Posterior vena cava (tissue), 2 donors: Measurements from ENCODE around the gene MSX1. TPM values are rescaled to one million over a fixed set of nuclear protein-coding genes. Genes with fewer than 3 reads are reported as not detected.
"Not testable (repeated sequence)": the region's sequence is repeated elsewhere in the genome, so short reads cannot be mapped to it uniquely, and the experiment has no call there.

Experiments
- DNase-seq: peaks from one replicate; pipeline ENCODE4 v3.0.0-alpha.2; 2020; ENCODE audit warnings: low spot score
- intact Hi-C, 2 donors: fragments of 100-400 bp; cut with DNase I; formaldehyde crosslinking; loops; one replicate each; pipeline versions ENCODE4 v1.14.1 to v1.14.2; 2022 to 2023
- long read RNA-seq, 2 donors: library from polyadenylated mRNA; unstranded; transcript quantifications; one replicate each; pipeline ENCODE4 v2.0.0, GENCODE V29; 2020 to 2021
- total RNA-seq, 2 donors: library from RNA; stranded (reverse); fragmentation: NEBNext Ultra II Directional; extraction: Animal tissue kit (Norgen Biotek cat#: 25700); gene quantifications; one replicate each; pipeline ENCODE4 v1.2.1, GENCODE V29; 2021
- donor health status: DM: yes; HTN: yes; CAD: no.
- donor health status: DM: yes; HTN: yes; CAD: no.

Gene MSX1
- 10 to 100 TPM in 1 of 2 donors, 1 to 10 TPM in 1; 7.0 to 20.8 TPM for total RNA-seq
- long read RNA-seq, donor 1, transcript MSX1-201 (2 exons, 1,939 nt), result major isoform, 15 of 18 reads
- long read RNA-seq, donor 1, partial matches to known transcripts, result 0 of 18 reads
- long read RNA-seq, donor 1, other reads (novel, unspliced or antisense), result 3 of 18 reads
- long read RNA-seq, donor 2, transcript MSX1-201 (2 exons, 1,939 nt), result major isoform, 5 of 8 reads
- long read RNA-seq, donor 2, partial matches to known transcripts, result 0 of 8 reads
- long read RNA-seq, donor 2, other reads (novel, unspliced or antisense), result 3 of 8 reads

DNA sequence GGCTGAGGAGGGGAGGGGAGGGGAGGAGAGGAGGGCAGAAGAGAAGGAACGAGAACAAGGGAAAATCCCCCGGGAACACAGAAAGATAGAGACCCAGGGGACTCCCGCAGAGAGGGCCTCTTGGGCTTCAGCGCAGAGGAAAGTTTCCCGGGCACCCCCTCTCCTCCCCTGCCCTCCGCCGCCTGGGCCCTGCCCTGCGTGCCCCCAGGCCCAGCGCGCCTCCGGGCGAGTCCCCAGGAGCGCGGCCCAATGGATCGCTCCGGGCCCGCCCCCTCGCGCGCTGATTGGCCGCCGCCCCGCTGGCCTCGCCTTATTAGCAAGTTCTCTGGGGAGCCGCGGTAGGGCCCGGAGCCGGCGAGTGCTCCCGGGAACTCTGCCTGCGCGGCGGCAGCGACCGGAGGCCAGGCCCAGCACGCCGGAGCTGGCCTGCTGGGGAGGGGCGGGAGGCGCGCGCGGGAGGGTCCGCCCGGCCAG is at the start of gene MSX1:
Gene MSX1, plus strand, starts transcription at position 341 of the 474 bp plus-strand sequence. CDS start 235 bp downstream, outside the sequence.
- peak; percentile 96 for DNase-seq
- intact Hi-C loops, result no loop called here

DNA sequence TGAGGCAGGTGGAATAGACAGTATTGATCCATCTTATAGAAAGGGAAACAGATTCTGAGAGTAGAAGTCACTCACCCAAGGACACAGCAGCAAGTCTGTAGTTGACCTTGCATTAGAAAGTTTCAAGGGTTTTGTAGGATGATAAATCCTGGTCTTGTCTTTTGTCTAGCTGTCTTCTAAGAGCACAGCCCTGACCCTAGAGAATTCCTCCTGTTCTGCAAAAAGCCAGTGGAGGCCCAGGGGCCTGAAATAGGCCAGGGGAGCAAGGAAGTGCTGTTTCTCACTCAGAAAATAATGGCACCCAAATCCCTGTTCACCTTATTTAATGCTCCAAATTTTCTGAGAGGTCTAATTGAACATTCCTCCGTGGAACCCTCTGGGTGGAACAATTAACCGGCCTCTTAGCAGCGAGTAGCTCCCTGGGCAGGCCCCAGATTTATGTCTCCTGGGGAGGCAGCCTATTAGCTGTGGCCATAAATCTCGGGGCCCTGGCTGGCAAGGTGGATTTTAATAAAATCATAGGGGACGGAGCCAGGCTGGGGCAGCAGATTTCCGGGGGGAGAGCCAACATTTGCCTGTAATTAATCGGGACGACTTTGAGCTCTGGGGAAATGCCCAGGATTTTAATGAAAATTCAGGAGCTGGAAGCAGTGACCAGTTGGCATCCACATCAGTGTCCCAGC is 49.2 kb upstream of the MSX1 start:
- DNase-seq, result no peak
- intact Hi-C loops, result no loop called here

DNA sequence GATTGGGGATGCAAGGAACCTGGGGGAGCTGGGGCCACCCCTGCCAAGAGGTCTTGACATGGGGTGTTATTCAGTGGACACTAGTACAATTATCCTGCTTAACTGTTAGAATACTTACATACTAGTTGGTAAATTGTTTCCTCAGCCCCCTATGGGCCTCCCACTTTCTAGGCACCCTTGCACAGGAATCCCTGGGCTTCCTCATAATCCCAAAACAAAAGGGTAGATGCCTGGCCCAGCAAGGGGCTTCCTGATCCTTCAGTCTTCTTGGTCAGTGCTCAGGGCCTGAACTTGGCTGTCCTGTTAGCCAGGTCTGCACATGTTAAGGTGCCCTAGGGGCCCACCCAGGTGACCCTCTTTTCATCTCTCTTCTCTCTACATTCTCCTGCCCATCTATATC is 48.7 kb upstream of the MSX1 start:
- no peak for DNase-seq
- intact Hi-C loops, result no loop called here

DNA sequence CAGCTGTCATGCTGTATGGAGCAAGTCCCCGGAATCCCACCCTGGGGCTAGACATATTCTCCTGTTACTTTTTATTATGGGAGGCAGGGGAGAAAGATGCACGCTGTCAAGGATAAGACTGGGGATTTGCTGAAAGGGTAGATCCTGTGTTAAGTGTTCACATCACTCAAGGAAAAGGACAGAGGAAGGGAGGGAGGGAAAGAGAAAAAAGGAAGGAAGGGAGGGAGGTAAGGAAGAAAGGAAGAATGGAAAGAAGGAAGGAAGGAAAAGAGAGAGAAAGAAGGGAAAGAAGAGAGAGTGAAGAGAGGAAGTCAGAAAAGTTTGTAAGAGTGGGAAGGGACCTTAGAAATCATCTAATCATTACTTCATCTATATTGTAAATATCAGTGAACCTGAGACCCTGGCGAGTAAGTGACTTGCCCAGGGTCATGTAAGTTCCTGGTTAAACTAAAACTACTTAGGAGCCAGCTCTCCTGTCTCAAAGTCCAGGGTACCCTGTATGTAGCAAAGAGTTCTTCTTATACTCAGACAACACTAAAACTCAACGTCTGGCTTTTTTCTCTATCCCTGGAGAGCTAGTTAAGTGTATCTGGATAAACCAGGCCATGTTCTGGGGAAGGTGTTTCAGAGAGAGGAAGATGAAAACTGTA is 47.2 kb upstream of the MSX1 start:
- intact Hi-C loops, result no loop called here
- DNase-seq, result no peak

DNA sequence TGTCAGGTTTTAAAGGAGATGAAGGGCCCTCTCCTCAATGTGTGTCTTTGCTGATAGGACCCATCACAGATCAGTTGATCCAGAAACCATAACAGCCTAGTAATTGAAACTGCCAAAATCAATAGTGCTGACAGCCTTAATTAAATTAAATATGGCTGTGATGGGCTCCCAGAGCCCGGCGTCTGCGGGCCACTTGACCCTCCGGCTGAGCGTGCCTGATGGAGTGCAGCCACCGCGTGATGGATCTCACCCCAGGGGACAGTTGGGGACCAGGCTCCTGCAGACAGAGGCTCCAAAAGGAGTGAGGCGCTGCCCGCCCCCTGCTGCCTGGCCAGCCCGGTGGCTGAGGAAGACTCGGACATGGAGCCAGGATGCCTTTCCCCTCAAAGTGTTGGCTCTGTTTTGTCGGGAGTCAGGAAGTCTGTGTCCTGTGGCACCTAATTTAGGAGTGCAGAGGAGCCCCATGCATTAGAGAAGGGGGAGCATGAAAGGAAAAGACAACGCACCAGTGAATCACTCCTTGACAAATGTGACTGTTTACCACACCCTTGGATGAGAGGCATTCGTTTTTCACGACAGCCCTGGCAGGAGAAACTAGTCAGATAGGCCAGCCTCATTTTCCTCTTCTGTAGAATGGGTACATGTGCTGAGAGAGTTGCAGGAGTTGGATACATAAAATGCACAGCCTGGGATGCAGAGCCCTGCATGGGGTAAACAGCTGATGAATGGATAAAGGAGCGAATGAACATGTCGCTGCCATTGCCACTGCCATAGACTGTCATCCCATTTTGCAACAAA is 40.9 kb upstream of the MSX1 start:
- intact Hi-C loops, result no loop called here
- no peak for DNase-seq

DNA sequence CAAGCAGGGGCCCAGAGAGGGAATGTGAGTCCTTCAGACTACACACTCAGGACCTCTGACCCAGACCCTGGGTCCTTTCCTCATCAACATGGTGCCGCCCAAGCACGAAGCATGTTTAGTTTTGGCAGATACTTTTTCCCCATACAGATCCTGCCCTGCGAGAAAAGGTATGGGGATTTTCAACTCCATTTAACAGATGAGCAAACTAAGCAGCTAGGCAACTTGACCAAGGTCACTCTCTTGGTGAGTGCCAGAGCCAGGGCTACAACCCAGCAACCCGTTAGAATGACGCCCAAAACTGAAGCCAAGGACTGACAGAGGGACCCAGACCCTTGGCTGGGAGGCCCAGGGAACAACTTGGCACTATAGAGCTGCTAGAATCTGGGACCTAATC is 40.3 kb upstream of the MSX1 start:
- intact Hi-C loops, result no loop called here
- no peak for DNase-seq

DNA sequence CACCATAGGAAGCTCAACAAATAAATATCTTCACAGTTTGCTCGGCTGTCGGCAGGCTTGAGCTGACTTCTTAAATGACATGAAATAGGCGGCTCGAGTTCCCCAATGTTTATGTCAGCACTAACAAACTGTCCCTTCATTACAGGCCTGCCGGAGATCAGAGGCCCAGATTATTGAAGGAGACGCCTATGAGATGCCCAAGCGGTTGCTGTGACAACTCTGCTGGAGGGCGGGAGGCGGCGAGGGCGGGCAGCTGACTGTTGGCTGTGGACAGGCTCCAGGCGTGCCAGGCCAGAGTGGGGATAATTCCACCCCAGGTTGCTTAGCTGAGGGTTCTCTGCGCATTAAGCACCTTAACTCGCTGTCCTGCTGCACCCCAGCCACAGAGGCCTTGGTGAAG is 39.2 kb upstream of the MSX1 start:
- no peak for DNase-seq
- intact Hi-C loops, result no loop called here

DNA sequence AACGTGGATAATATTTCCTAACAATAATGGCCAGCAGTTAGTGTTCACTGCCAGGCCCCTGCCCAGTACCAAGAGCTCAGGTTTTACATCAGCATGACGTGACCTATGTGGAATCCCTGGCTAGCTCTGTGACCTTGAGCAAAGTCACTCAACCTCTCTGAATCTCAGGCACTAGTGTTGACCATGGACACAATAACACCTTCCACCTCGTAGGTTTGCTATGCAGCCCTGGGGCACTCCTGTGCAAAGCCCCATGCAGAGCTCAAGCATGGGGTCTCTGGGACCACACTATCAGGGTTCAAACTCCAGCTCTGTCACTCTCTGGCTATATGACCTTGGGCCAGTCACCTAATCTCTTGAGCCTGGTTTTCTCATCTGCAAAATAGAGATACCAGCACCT is 38.7 kb upstream of the MSX1 start:
- intact Hi-C loops, result no loop called here
- DNase-seq, result no peak

DNA sequence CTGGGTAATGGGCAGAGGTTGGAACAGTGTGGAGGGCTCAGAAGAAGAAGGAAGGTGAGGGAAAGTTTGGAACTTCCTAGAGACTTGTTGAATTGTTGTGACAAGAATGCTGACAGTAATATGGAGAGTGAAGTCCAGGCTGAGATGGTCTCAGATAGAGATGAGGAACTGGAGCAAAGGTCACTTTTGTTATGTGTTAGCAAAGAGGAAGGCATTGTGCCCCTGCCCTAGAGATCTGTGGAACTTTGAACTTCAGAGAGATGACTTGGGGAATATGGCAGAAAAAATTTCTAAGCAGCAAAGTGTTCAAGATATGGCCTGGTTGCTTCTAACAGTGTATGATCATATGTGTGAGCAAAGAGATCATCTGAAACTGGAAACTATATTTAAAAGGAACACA is 37.9 kb upstream of the MSX1 start:
- no peak for DNase-seq
- intact Hi-C loops, result no loop called here

DNA sequence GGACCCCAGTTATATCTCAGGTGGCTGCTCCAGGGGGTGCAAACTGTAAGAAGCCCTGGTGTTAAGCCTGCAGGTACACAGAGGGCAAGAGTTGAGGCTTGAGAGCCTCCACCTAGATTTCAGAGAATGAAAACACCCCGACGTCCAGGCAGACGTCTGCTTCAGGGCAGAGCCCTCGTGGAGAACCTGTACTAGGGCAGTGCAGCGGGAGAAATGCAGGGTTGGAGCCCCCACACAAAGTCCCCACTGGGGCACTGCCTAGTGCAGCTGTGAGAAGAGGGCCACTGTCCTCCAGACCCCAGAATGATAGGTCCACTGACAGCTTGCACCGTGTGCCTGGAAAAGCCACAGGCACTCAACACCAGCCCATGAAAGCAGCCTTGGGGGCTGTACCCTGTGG is 37.2 kb upstream of the MSX1 start:
- DNase-seq, intact Hi-C loops: not testable (repeated sequence)

DNA sequence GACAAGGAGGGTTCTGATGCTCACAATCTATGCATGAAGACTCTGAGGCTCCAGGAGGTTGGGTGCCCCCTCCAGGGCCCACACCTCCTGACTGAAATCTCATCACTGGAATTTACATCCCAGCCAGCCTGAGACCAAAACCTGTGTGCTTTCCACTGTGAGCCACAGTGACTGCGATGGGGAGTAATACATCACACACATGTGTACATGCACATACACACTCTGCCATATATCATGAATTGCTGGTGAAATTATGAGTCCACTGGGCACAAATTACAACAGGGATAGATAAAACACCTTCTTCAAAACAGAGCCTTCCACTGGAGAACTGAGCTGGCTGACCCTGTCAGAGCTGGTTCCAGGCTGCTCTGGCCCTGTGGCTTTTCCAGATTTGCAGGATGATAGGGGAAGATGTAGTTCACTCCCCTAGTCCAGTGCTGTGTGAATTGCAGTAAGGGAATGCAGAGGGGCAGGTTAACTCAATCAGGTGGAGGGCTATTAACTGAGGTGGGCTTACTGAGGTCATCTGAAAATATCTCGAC is 35.8 kb upstream of the MSX1 start:
- intact Hi-C loops, result no loop called here
- no peak for DNase-seq

DNA sequence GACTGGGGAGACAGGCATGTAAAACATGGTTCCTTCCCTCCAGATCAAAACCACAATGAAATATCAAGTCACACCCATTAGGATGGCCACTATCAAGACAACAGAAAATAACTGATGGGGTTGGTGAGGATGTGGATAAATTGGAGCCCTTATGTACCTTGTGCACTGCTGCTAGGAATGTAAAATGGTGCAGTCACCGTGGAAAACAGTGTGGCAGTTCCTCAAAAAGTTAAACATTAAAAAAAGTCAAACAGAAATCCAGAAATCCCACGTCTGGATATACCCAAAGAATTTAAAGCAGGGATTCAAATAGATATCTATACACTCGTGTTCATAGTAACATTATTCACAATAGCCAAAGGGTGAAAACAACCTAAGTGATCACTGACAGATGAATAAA is 35.2 kb upstream of the MSX1 start:
- intact Hi-C loops, result no loop called here

DNA sequence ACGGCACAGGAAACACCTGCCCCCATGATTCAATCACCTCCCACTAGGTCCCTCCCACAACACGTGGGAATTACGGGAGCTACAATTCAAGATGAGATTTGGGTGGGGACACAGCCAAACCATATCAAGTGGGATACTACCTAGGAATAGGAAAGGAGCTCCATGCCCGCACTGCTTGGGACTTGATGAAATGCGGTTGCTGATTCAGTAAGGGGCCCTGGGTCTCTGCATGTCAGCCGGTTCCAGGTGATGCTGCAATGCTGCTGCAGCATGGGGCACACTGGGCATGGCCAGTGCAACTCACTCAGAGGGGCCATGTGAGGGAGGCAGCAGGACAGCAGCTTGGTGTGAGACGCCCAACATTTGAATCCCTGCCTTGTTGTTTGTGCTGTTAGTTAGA is 34.0 kb upstream of the MSX1 start:
- no peak for DNase-seq
- intact Hi-C loops, result no loop called here

More for the DNA sequence above, 35.2 kb upstream of the MSX1 start:
- no peak for DNase-seq

DNA sequence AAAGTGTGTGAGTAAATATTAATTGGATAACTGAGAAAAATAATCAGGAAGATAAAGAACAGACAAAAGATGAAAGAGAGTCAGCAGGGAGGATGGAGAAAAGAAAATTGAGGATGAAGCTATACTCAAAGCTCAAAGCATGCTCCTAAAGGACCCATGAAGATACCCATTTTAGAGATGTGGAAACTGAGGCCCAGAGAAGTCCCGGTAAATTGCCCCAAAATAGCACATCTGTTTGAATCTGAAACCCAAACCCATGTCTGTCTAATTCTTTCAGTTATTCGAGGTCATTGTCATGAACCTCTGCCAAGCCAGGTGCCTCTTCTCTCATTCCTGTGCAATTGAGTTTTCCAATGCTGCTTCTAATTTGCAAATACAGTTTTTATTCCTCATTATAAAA is 29.6 kb upstream of the MSX1 start:
- intact Hi-C loops, result no loop called here
- no peak for DNase-seq

DNA sequence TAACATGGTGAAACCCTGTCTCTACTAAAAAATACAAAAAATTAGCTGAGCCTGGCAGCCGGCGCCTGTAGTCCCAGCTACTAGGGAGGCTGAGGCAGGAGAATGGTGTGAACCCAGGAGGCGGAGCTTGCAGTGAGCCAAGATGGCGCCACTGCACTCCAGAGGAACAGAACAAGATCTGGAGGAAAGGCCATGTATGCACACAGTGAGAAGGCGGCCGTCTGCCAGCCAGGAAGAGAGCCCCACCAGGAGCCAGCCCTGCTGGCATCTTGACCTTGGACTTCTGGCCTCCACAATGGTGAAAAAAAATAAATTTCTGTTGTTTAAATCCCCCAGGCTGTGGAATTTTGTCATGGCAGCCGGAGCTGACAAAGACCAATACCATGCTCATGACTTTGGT is 28.2 kb upstream of the MSX1 start:
- no peak for DNase-seq
- intact Hi-C loops, result no loop called here

DNA sequence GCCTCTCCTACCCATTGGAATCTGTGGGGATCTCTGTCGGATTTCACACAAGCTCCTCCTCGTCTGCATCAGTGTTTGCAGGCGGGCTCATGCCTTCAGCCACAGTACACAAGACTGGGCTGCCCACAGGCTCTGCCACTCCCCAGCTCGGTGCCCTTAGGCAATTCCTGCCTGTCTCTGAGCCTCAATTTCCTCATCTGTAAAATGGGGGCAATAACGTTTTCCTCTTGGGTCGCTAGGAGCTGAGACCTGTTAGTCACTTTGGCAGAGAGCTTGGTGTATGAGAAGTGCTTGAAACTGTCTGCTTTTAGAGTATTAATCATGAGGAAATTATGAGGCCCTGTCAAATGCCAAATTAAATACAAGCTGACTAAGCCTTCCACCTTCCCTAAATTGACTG is 27.6 kb upstream of the MSX1 start:
- intact Hi-C loops, result no loop called here
- no peak for DNase-seq

DNA sequence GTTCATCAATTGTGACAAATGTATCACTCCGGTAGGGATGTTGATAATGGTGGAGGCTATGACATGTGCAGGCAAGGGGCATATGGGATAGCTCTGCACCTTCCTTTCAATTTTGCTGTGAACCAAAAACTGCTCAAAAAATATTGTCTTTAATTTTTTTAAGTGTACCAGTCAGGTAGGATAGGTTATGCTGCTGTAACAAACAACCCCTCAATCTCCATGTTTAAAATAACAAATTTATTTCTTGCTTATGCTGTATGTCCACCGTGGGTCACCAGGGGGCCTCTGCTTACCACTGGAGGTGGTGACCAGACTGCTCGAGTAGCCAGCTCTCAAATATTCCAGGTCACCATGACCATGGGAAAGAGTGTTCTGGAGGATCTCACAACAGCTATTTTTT is 23.4 kb upstream of the MSX1 start:
- intact Hi-C loops, result no loop called here
- DNase-seq, result no peak

DNA sequence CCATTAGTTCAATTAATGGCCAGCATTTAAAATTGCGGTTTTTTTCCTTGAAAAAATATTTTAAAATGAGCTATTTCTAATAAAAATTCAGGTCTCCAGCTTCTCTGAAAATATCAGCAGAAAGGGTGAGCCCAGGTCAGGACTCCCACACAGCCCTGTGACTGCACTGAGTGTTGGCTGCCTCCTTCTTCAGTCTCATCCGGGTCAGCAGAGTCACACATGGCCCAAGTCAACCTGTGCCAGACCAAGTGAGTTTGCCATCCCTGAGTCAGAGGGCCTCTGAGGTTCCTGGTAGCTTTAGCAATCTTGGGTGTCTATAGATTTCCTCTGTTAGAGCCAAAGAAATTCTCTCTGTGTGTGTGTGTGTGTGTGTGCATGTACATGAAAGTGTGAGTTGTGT is 22.1 kb upstream of the MSX1 start:
- intact Hi-C loops, result no loop called here
- no peak for DNase-seq

DNA sequence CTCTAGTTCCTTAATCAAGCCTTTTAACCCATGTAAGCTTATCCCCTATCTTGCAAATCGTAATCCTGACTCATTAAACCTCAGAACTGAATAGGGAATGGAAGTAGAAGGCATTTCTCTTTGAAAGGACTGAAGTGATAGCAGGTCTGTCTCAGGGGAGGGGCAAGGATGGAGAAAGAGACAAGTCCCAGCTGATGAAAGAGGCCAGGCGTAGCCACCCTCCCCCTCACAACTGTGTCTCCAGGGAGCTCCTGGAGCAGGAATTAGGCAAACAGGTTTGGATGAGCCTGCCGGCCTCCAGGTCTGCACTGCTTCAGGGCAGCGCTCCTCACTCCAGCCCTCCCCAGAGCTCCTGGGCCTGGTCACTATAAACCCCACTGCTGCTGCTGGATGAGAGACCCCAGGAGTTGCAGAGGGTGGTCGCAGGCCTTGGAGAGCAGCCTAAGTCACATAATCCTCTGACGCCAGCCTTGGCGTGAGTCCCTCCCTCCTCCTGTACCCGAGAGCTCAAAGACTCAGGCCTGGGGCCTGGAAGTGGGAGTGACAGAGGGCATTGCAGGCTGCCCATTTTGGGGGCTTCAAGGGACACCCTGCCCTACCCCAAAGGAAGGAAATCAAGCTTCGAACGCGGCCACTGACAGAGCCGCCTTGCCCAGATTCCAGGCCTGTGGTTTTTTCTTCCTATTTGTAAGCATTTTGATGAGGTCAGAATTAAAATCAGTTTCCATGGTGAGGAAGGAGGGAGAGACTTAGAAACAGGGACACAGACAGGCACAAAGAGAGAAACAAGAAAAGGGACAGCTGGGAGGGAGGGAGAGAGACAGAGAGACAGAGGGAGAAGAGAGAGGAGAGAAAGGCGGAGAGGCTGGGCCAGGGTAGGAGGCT is 21.2 kb upstream of the MSX1 start:
- no peak for DNase-seq
- intact Hi-C loops, result no loop called here
